Hepatocyte (in vitro differentiated cells): Measurements from ENCODE around the gene SHISA3. TPM values are rescaled to one million over a fixed set of nuclear protein-coding genes. Genes with fewer than 3 reads are reported as not detected.

Source experiments
- DNase-seq: peaks from one replicate; pipeline ENCODE4 v3.0.0-alpha.2; 2016; ENCODE audit warnings: low spot score
- H2AFZ ChIP-seq: fragments of 200-600 bp; sonication (generic); 2 replicates; pipeline ENCODE4 v1.6.0; 2016; ENCODE audit warnings: antibody characterized with exemption, mild to moderate bottlenecking
- H3K27ac ChIP-seq: fragments of 200-600 bp; sonication (generic); 2 replicates; pipeline ENCODE4 v1.5.1; 2016; ENCODE audit warnings: mild to moderate bottlenecking
- H3K27me3 ChIP-seq: fragments of 200-600 bp; sonication (generic); 2 replicates; pipeline ENCODE4 v1.6.1; 2016
- H3K36me3 ChIP-seq: fragments of 200-600 bp; sonication (generic); replicated peaks from 2 replicates; pipeline ENCODE4 v1.5.1; 2016; ENCODE audit warnings: low read depth; ENCODE audit not compliant: insufficient read depth
- H3K4me1 ChIP-seq: fragments of 200-600 bp; sonication (generic); 2 replicates; pipeline ENCODE4 v1.5.1; 2016; ENCODE audit warnings: mild to moderate bottlenecking, moderate library complexity; ENCODE audit not compliant: insufficient read depth
- H3K4me2 ChIP-seq: fragments of 200-600 bp; sonication (generic); 2 replicates; pipeline ENCODE4 v1.6.0; 2016
- H3K4me3 ChIP-seq: fragments of 200-600 bp; sonication (generic); 2 replicates; pipeline ENCODE4 v1.5.1; 2016; ENCODE audit warnings: mild to moderate bottlenecking
- H3K79me2 ChIP-seq: fragments of 200-600 bp; sonication (generic); 2 replicates; pipeline ENCODE4 v1.6.0; 2017; ENCODE audit warnings: mild to moderate bottlenecking
- H3K9me2 ChIP-seq: fragments of 200-600 bp; sonication (generic); replicated peaks from 2 replicates; pipeline ENCODE4 v1.6.0; 2017; ENCODE audit warnings: mild to moderate bottlenecking; ENCODE audit not compliant: insufficient read depth
- H3K9me3 ChIP-seq: fragments of 200-600 bp; sonication (generic); 2 replicates; pipeline ENCODE4 v1.5.1; 2016; ENCODE audit warnings: low read depth, mild to moderate bottlenecking
- H4K20me1 ChIP-seq: fragments of 200-600 bp; sonication (generic); 2 replicates; pipeline ENCODE4 v1.6.0; 2016; ENCODE audit warnings: mild to moderate bottlenecking; ENCODE audit not compliant: insufficient read depth, poor library complexity, severe bottlenecking
- EZH2 ChIP-seq: fragments of 200-600 bp; sonication (generic); IDR thresholded peaks from 2 replicates; pipeline ENCODE4 v1.6.1; 2016; ENCODE audit warnings: antibody characterized with exemption, mild to moderate bottlenecking, borderline replicate concordance
- EZH2phosphoT487 ChIP-seq: fragments of 200-600 bp; sonication (generic); IDR thresholded peaks from one replicate; pipeline ENCODE4 v1.6.1; 2018; ENCODE audit warnings: antibody characterized with exemption, mild to moderate bottlenecking, low read depth, moderate library complexity; ENCODE audit not compliant: unreplicated experiment, severe bottlenecking
- WGBS: methylation state at CpG from one replicate; pipeline ENCODE4 v1.1.6; 2016; ENCODE audit warnings: low lambda C conversion rate; ENCODE audit errors: missing lambda C conversion rate; 5-methylcytosine and 5-hydroxymethylcytosine counted together
- polyA plus RNA-seq: library from polyadenylated mRNA; unstranded; fragments of >200 nt; fragmentation: Nextera tagmentation; extraction: Ambion mirVana; gene quantifications from 2 replicates; pipeline ENCODE4 v1.2.1, GENCODE V29; 2016
- total RNA-seq: library from RNA; depleted of rRNA; stranded (reverse); fragments of >200 nt; gene quantifications from 2 replicates; pipeline ENCODE4 v1.2.3, GENCODE V29; 2014
- TF ChIP-seq, protein P1 (sequence below): fragments of 200-600 bp; sonication (generic); IDR thresholded peaks from 2 replicates; pipeline ENCODE4 v1.5.1; 2016; ENCODE audit warnings: antibody characterized with exemption, mild to moderate bottlenecking; ENCODE audit not compliant: poor library complexity

Gene SHISA3
- total and polyA plus RNA-seq, 2 experiments from 2014 or later: 0.17 TPM; not detected in 1

GRCh38 chr4:42415281-42415680 lies 18.0 kb downstream of the SHISA3 start:
- 30% methylated on average over 1 of the region's 1 CpG for WGBS

DNA sequence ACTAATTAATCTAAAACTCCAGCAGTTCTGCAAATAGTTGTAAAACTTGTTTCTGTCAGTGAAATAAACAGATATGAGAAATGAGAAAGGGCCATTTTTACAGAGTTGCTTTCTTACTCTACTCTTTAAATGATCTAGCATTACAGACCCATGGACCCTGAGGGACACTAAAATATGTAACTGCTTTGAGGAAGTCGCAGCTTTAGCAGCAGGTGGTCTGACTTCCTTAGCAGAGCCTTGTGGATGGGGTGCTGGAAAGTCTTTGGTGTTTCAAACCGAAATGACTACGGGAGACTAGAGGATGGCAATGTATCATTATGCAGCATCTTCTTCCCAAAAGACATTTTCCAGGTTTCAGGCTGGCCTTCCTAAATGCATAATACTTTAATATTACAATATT lies 18.7 kb downstream of the SHISA3 start:
- H3K9me2 ChIP-seq: no peaks in the 10 kb centered on the region
- no peaks in the 10 kb centered on the region for H3K4me1 ChIP-seq
- no peak for TF ChIP-seq EZH2
- no peak for TF ChIP-seq EZH2phosphoT487
- TF ChIP-seq, protein P1, sequence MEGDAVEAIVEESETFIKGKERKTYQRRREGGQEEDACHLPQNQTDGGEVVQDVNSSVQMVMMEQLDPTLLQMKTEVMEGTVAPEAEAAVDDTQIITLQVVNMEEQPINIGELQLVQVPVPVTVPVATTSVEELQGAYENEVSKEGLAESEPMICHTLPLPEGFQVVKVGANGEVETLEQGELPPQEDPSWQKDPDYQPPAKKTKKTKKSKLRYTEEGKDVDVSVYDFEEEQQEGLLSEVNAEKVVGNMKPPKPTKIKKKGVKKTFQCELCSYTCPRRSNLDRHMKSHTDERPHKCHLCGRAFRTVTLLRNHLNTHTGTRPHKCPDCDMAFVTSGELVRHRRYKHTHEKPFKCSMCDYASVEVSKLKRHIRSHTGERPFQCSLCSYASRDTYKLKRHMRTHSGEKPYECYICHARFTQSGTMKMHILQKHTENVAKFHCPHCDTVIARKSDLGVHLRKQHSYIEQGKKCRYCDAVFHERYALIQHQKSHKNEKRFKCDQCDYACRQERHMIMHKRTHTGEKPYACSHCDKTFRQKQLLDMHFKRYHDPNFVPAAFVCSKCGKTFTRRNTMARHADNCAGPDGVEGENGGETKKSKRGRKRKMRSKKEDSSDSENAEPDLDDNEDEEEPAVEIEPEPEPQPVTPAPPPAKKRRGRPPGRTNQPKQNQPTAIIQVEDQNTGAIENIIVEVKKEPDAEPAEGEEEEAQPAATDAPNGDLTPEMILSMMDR: no peak
- H4K20me1 ChIP-seq: no peaks in the 10 kb centered on the region
- no peak overlapping the region for H3K4me2 ChIP-seq
- no peak for DNase-seq
- H3K27ac ChIP-seq: no peak overlapping the region
- no peaks in the 10 kb centered on the region for H3K36me3 ChIP-seq
- no peak overlapping the region for H3K4me3 ChIP-seq
- no peaks in the 10 kb centered on the region for H3K9me3 ChIP-seq
- no peaks in the 10 kb centered on the region for H3K79me2 ChIP-seq
- no peak overlapping the region for H2AFZ ChIP-seq
- WGBS: 57% methylated on average over 3 of the region's 3 CpGs
- H3K27me3 ChIP-seq: no peaks in the 10 kb centered on the region

More at GRCh38 chr4:42415281-42415680, 18.0 kb downstream of the SHISA3 start:
- H3K27me3 ChIP-seq: no peaks in the 10 kb centered on the region
- no peak overlapping the region for H3K27ac ChIP-seq
- no peaks in the 10 kb centered on the region for H3K36me3 ChIP-seq
- no peaks in the 10 kb centered on the region for H4K20me1 ChIP-seq
- no peak for DNase-seq
- no peak for TF ChIP-seq EZH2
- TF ChIP-seq EZH2phosphoT487: no peak
- TF ChIP-seq, protein P1: no peak
- H3K4me3 ChIP-seq: no peak overlapping the region
- no peaks in the 10 kb centered on the region for H3K9me2 ChIP-seq
- H3K9me3 ChIP-seq: no peaks in the 10 kb centered on the region
- H3K79me2 ChIP-seq: no peaks in the 10 kb centered on the region
- no peak overlapping the region for H3K4me2 ChIP-seq
- H3K4me1 ChIP-seq: no peaks in the 10 kb centered on the region
- no peak overlapping the region for H2AFZ ChIP-seq

GRCh38 chr4:42417550-42417949 lies 20.3 kb downstream of the SHISA3 start:
- Histone ChIP-seq H3K9me3 (no peaks in the 10 kb centered on the region), H3K79me2 (no peaks in the 10 kb centered on the region), H3K4me2 (no peak overlapping the region), H2AFZ (no peak overlapping the region), H4K20me1 (no peaks in the 10 kb centered on the region), H3K36me3 (no peaks in the 10 kb centered on the region), H3K9me2 (no peaks in the 10 kb centered on the region), H3K27me3 (no peaks in the 10 kb centered on the region), H3K27ac (no peak overlapping the region), H3K4me1 (no peaks in the 10 kb centered on the region), H3K4me3 (no peak overlapping the region)
- 84% methylated on average over 3 of the region's 3 CpGs for WGBS
- DNase-seq: no peak
- TF ChIP-seq EZH2: no peak
- no peak for TF ChIP-seq EZH2phosphoT487
- TF ChIP-seq, protein P1: no peak

DNA sequence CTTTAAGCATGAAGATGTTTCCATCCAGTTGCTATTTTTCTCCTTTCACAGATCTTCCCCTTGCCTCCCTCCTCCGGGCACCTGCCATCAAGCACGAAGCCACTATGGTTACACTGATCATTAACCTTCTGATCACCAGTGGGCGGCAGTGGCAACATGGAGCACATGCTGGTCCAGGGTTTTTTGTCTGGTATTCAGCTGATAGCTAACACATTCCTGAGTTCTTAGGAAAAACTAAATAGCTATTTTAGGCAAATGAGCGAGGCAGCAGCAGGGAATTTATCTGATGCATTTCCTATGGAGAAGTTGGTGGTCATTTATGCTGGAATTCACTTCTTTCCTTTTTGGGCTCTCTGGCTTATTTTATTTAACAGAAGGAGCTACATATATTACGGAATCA lies 22.9 kb downstream of the SHISA3 start:
- Histone ChIP-seq H4K20me1 (no peaks in the 10 kb centered on the region), H3K27ac (no peak overlapping the region), H3K36me3 (no peaks in the 10 kb centered on the region), H3K79me2 (no peaks in the 10 kb centered on the region), H3K4me1 (no peaks in the 10 kb centered on the region), H3K9me2 (no peaks in the 10 kb centered on the region), H2AFZ (no peak overlapping the region), H3K9me3 (no peaks in the 10 kb centered on the region), H3K27me3 (no peaks in the 10 kb centered on the region), H3K4me3 (no peak overlapping the region), H3K4me2 (no peak overlapping the region)
- no peak for DNase-seq
- TF ChIP-seq EZH2: no peak
- no peak for TF ChIP-seq EZH2phosphoT487
- TF ChIP-seq, protein P1: no peak
- WGBS: 87% methylated on average over 5 of the region's 5 CpGs
